ENCODE data around the gene LIMK1. TPM values are rescaled to one million over a fixed set of nuclear protein-coding genes. Genes with fewer than 3 reads are reported as not detected.

Gene LIMK1
- total and polyA plus RNA-seq, 5 donors: 7.6 to 13.5 (median 11.5) TPM

DNA sequence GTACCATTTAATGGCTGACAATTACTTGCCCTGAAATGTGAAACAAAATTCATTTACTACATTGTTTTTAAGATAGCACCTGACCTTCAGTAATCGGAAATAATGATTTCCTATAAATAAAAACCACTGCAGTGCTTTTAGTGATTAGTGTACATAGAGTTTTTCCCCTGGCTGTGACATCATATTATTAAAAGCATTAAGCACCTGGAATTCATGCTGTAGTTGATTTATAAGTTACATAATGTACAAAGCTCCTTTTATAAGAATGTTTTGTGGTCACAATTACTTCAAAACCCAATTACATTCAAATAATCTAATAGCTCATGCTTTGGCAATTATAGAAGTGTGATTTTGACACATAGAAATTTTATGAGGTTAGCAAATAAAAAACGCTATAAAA, 46.3 kb downstream of the LIMK1 start:
- H3K27me3 ChIP-seq (ENCODE audit: control insufficient read depth, insufficient read depth): no peaks in the 10 kb centered on the region
- DNase-seq (no peak), ATAC-seq (no peak)
- H3K9me3 ChIP-seq (ENCODE audit: control insufficient read depth, low read length): no peaks in the 10 kb centered on the region
- intact Hi-C loops (cut with DNase I): no loop called here
- 58% methylated on average over 2 of the region's 2 CpGs for WGBS
- no peak overlapping the region for H3K27ac ChIP-seq (ENCODE audit: low read length)
- no peak overlapping the region for H3K4me3 ChIP-seq (ENCODE audit: low read length)
- no peaks in the 10 kb centered on the region for H3K4me1 ChIP-seq (ENCODE audit: control insufficient read depth, insufficient read depth, low read length)

DNA sequence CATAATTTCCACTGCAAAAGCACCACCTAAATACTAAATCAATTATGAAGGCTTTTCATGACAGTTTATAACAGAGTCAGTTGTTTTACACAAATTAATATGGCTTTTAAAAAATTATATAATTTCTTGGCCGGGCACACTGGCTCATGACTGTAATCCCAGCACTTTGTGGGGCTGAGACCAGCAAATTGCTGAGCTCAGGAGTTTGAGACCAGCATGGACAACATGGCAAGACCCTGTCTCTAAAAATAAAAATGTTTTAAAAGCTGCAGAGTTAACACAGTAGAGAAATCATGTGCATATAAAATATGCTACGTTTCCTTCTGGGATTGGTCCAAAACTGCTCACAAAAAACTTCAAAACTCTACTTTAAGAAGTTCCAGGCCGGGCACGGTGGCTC, 46.9 kb downstream of the LIMK1 start:
- ATAC-seq: no peak
- H3K27me3 ChIP-seq (ENCODE audit: control insufficient read depth, insufficient read depth): no peaks in the 10 kb centered on the region
- no peak for DNase-seq
- no peak overlapping the region for H3K4me3 ChIP-seq (ENCODE audit: low read length)
- intact Hi-C loops (cut with DNase I): no loop called here
- no peaks in the 10 kb centered on the region for H3K9me3 ChIP-seq (ENCODE audit: control insufficient read depth, low read length)
- H3K4me1 ChIP-seq (ENCODE audit: control insufficient read depth, insufficient read depth, low read length): no peaks in the 10 kb centered on the region
- 59% methylated on average over 4 of the region's 4 CpGs for WGBS
- H3K27ac ChIP-seq (ENCODE audit: low read length): no peak overlapping the region

DNA sequence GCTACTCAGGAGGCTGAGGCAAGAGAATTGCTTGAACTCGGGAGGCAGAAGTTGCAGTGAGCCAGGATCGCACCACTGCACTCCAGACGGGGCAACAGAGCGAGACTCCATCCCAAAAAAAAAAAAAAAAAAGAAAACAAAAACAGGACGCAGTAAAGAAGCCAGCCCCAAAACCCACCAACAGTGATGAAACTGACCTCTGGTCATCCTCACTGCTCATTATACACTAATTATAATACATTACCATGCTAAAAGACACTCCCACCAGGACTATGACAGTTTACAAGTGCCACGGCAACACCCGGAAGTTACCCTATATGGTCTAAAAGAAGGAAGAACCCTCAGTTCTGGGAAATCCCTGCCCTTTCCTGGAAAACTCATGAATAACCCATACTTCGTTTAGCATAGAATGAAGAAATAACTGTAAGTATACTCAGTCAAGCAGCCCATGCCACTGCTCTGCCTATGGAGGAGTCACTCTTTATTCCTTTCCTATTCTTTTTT, 50.6 kb downstream of the LIMK1 start:
- Histone ChIP-seq H3K9me3 (ENCODE audit: control insufficient read depth, low read length) (no peaks in the 10 kb centered on the region), H3K4me3 (ENCODE audit: low read length) (no peak overlapping the region), H3K27me3 (ENCODE audit: control insufficient read depth, insufficient read depth) (no peaks in the 10 kb centered on the region), H3K27ac (ENCODE audit: low read length) (no peak overlapping the region), H3K4me1 (ENCODE audit: control insufficient read depth, insufficient read depth, low read length) (no peaks in the 10 kb centered on the region)
- peak in 1 of 2 donors; percentile 44 for ATAC-seq
- 59% methylated on average over 8 of the region's 8 CpGs for whole genome bisulfite sequencing
- intact Hi-C loops (cut with DNase I): no loop called here
- no peak for DNase-seq

GRCh38 chr7:74138334-74138867, 54.8 kb downstream of the LIMK1 start:
- no peak for ATAC-seq
- Histone ChIP-seq H3K9me3 (ENCODE audit: control insufficient read depth, low read length) (no peaks in the 10 kb centered on the region), H3K4me3 (ENCODE audit: low read length) (no peak overlapping the region), H3K4me1 (ENCODE audit: control insufficient read depth, insufficient read depth, low read length) (no peaks in the 10 kb centered on the region), H3K27me3 (ENCODE audit: control insufficient read depth, insufficient read depth) (no peaks in the 10 kb centered on the region), H3K27ac (ENCODE audit: low read length) (no peak overlapping the region)
- WGBS: 88% methylated on average over 12 of the region's 12 CpGs
- intact Hi-C loops (cut with DNase I): no loop called here
- no peak for DNase-seq

GRCh38 chr7:74138945-74139843, 55.6 kb downstream of the LIMK1 start:
- Histone ChIP-seq H3K4me1 (ENCODE audit: control insufficient read depth, insufficient read depth, low read length) (no peaks in the 10 kb centered on the region), H3K27me3 (ENCODE audit: control insufficient read depth, insufficient read depth) (no peaks in the 10 kb centered on the region), H3K27ac (ENCODE audit: low read length) (no peak overlapping the region), H3K4me3 (ENCODE audit: low read length) (no peak overlapping the region), H3K9me3 (ENCODE audit: control insufficient read depth, low read length) (no peaks in the 10 kb centered on the region)
- 87% methylated on average over 16 of the region's 16 CpGs for WGBS
- no peak for DNase-seq
- intact Hi-C loops (cut with DNase I): no loop called here
- ATAC-seq: peak in 1 of 2 donors; percentile 14

- 56% methylated on average over 1 of the region's 1 CpG for WGBS
- no peak overlapping the region for H3K27ac ChIP-seq (ENCODE audit: low read length)
- ATAC-seq (no peak), DNase-seq (no peak)
- no peaks in the 10 kb centered on the region for H3K9me3 ChIP-seq (ENCODE audit: control insufficient read depth, low read length)
- H3K4me3 ChIP-seq (ENCODE audit: low read length): no peak overlapping the region
- intact Hi-C loops (cut with DNase I): no loop called here
- no peaks in the 10 kb centered on the region for H3K27me3 ChIP-seq (ENCODE audit: control insufficient read depth, insufficient read depth)
- H3K4me1 ChIP-seq (ENCODE audit: control insufficient read depth, insufficient read depth, low read length): no peaks in the 10 kb centered on the region
Measured at GRCh38 chr7:74141705-74142104, 58.1 kb downstream of the LIMK1 start.

- ATAC-seq (no peak), DNase-seq (no peak)
- intact Hi-C loops (cut with DNase I): no loop called here
- Histone ChIP-seq H3K4me3 (ENCODE audit: low read length) (no peak overlapping the region), H3K27me3 (ENCODE audit: control insufficient read depth, insufficient read depth) (no peaks in the 10 kb centered on the region), H3K4me1 (ENCODE audit: control insufficient read depth, insufficient read depth, low read length) (no peaks in the 10 kb centered on the region), H3K27ac (ENCODE audit: low read length) (no peak overlapping the region), H3K9me3 (ENCODE audit: control insufficient read depth, low read length) (no peaks in the 10 kb centered on the region)
- WGBS: 73% methylated on average over 6 of the region's 6 CpGs
Measured at GRCh38 chr7:74143383-74143782, 59.8 kb downstream of the LIMK1 start.

DNA sequence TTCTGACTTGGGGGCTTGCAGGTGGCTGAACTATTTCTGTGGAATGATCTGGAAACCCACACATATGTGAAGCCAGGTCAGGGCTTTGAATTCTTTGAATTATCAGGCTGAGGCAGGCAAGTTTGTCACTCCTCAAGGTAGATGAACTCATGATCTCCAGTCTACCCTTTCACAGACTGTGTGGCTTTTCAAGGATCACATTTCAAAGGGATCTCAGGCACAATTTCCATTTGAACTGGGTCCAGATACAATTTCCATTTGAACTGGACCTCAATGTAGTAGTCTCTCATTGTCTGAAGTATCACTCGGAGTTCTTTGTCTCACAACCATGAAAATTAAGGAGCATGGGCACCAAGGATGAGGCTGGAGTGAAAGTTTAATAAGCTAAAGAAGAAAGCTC, 64.9 kb downstream of the LIMK1 start:
- ATAC-seq: no peak
- no peak for DNase-seq
- no peaks in the 10 kb centered on the region for H3K9me3 ChIP-seq (ENCODE audit: control insufficient read depth, low read length)
- H3K4me1 ChIP-seq (ENCODE audit: control insufficient read depth, insufficient read depth, low read length): no peaks in the 10 kb centered on the region
- no peaks in the 10 kb centered on the region for H3K27me3 ChIP-seq (ENCODE audit: control insufficient read depth, insufficient read depth)
- no peak overlapping the region for H3K27ac ChIP-seq (ENCODE audit: low read length)
- intact Hi-C loops (cut with DNase I): no loop called here
- WGBS: 99% methylated on average over 1 of the region's 1 CpG
- no peak overlapping the region for H3K4me3 ChIP-seq (ENCODE audit: low read length)

- 99% methylated on average over 5 of the region's 5 CpGs for WGBS
- intact Hi-C loops (cut with DNase I): no loop called here
- Histone ChIP-seq H3K4me1 (ENCODE audit: control insufficient read depth, insufficient read depth, low read length) (no peaks in the 10 kb centered on the region), H3K27ac (ENCODE audit: low read length) (no peak overlapping the region), H3K4me3 (ENCODE audit: low read length) (no peak overlapping the region), H3K9me3 (ENCODE audit: control insufficient read depth, low read length) (no peaks in the 10 kb centered on the region), H3K27me3 (ENCODE audit: control insufficient read depth, insufficient read depth) (no peaks in the 10 kb centered on the region)
- ATAC-seq: no peak
- no peak for DNase-seq
Measured at GRCh38 chr7:74149071-74149470, 65.5 kb downstream of the LIMK1 start.

- Histone ChIP-seq H3K27me3 (ENCODE audit: control insufficient read depth, insufficient read depth) (no peaks in the 10 kb centered on the region), H3K9me3 (ENCODE audit: control insufficient read depth, low read length) (no peaks in the 10 kb centered on the region), H3K27ac (ENCODE audit: low read length) (no peak overlapping the region), H3K4me3 (ENCODE audit: low read length) (no peak overlapping the region), H3K4me1 (ENCODE audit: control insufficient read depth, insufficient read depth, low read length) (no peaks in the 10 kb centered on the region)
- DNase-seq (no peak), ATAC-seq (no peak)
- intact Hi-C loops (cut with DNase I): no loop called here
- 95% methylated on average over 1 of the region's 1 CpG for WGBS
Measured at GRCh38 chr7:74149603-74150002, 66.0 kb downstream of the LIMK1 start.

DNA sequence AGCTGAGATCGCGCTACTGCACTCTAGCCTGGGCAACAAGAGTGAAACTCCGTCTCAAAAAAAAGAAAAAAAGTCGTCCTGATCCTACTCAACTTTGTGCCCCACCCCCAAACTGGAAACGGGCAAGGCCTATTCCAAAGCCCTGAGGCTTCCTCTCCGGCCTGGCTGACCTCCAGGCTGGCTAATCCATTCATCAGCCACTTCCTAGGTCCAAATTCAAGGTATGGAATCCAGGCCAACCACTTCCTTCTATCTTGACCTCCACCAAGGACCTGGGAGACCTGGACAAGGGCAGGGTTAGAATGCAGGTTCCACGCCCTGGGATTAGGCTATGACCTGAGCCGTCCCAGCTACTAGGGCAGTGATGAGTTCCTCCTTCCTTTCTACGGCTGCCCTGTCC, 70.1 kb downstream of the LIMK1 start:
- no peak for ATAC-seq
- no peaks in the 10 kb centered on the region for H3K27me3 ChIP-seq (ENCODE audit: control insufficient read depth, insufficient read depth)
- WGBS: 70% methylated on average over 9 of the region's 9 CpGs

More for the DNA sequence above, 70.1 kb downstream of the LIMK1 start:
- no peaks in the 10 kb centered on the region for H3K4me1 ChIP-seq (ENCODE audit: control insufficient read depth, insufficient read depth, low read length)
- no peak overlapping the region for H3K27ac ChIP-seq (ENCODE audit: low read length)
- H3K4me3 ChIP-seq (ENCODE audit: low read length): no peak overlapping the region
- intact Hi-C loops (cut with DNase I): no loop called here
- peak in 1 of 3 donors; percentile 17 for DNase-seq
- H3K9me3 ChIP-seq (ENCODE audit: control insufficient read depth, low read length): no peaks in the 10 kb centered on the region
